Peyer's patch (tissue), 4 donors: ENCODE results near the gene GOLGA1. TPM values are rescaled to one million over a fixed set of nuclear protein-coding genes. Genes with fewer than 3 reads are reported as not detected.
"Not testable (repeated sequence)": the region's sequence is repeated elsewhere in the genome, so short reads cannot be mapped to it uniquely, and the experiment has no call there.

Experiments
- DNase-seq, 3 donors: peaks; one replicate each; pipeline ENCODE4 v3.0.0-alpha.2; 2017 to 2019
- H3K27ac ChIP-seq, 4 donors: fragments of 200-600 bp; sonication (generic); one replicate each; pipeline ENCODE4 v1.5.1; 2016 to 2019
- H3K27me3 ChIP-seq, 2 donors: fragments of 200-600 bp; sonication (generic); one replicate each; pipeline ENCODE4 v1.5.1; 2019
- H3K36me3 ChIP-seq, 3 donors: fragments of 200-600 bp; sonication (generic); one replicate each; pipeline ENCODE4 v1.5.1; 2016 to 2019
- H3K4me1 ChIP-seq, 4 donors: fragments of 200-600 bp; sonication (generic); one replicate each; pipeline ENCODE4 v1.5.1; 2016 to 2019
- H3K4me3 ChIP-seq, 4 donors: fragments of 200-600 bp; sonication (generic); 1 replicate in 3 of 4; 2 replicates in 1 of 4; pipeline ENCODE4 v1.5.1; 2016 to 2019; ENCODE audit warnings: mild to moderate bottlenecking in 1 of 4
- H3K9me3 ChIP-seq, 4 donors: fragments of 200-600 bp; sonication (generic); one replicate each; pipeline ENCODE4 v1.5.1; 2016 to 2019; ENCODE audit warnings: mild to moderate bottlenecking in 1 of 4
- POLR2A ChIP-seq, 2 donors: fragments of 450-650 bp; IDR thresholded peaks; one replicate each; pipeline ENCODE4 v1.5.1; 2017; ENCODE audit warnings: antibody characterized with exemption in 2 of 2, mild to moderate bottlenecking in 2 of 2, moderate library complexity in 2 of 2
- total RNA-seq, 4 donors: library from RNA; depleted of rRNA; stranded (reverse); fragments of >200 nt; gene quantifications; one replicate each; pipeline ENCODE4 v1.1.0, GENCODE V29; 2016
- TF ChIP-seq, protein P1 (sequence below), 6 experiments: fragments of 450-650 bp in 4 of 6; fragments of 200-600 bp in 2 of 6; sonication (generic) in 1 of 6; IDR thresholded peaks; one replicate each; pipeline ENCODE4 v1.5.1; 2017 to 2019; ENCODE audit warnings: antibody characterized with exemption in 6 of 6, mild to moderate bottlenecking in 3 of 6, moderate library complexity in 1 of 6

Gene GOLGA1
- total RNA-seq, 4 donors from 2014 or later: 27.0 to 52.8 (median 37.3) TPM

GRCh38 chr9:124972241-124972770, 31.4 kb upstream of the GOLGA1 start:
- Histone ChIP-seq H3K9me3 (no peaks in the 10 kb centered on the region), H3K4me3 (no peak overlapping the region), H3K27me3 (no peaks in the 10 kb centered on the region), H3K27ac (no peak overlapping the region), H3K36me3 (peaks cover 0 to 11% (median 0%) of the 10 kb centered on the region in 3 donors), H3K4me1 (no peaks in the 10 kb centered on the region)
- DNase-seq: no peak
- TF ChIP-seq POLR2A (IDR thresholded peaks at IDR 0.05): no peak
- TF ChIP-seq, protein P1, sequence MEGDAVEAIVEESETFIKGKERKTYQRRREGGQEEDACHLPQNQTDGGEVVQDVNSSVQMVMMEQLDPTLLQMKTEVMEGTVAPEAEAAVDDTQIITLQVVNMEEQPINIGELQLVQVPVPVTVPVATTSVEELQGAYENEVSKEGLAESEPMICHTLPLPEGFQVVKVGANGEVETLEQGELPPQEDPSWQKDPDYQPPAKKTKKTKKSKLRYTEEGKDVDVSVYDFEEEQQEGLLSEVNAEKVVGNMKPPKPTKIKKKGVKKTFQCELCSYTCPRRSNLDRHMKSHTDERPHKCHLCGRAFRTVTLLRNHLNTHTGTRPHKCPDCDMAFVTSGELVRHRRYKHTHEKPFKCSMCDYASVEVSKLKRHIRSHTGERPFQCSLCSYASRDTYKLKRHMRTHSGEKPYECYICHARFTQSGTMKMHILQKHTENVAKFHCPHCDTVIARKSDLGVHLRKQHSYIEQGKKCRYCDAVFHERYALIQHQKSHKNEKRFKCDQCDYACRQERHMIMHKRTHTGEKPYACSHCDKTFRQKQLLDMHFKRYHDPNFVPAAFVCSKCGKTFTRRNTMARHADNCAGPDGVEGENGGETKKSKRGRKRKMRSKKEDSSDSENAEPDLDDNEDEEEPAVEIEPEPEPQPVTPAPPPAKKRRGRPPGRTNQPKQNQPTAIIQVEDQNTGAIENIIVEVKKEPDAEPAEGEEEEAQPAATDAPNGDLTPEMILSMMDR (IDR thresholded peaks at IDR 0.05): no peak

- DNase-seq: no peak
- Histone ChIP-seq H3K4me1 (no peaks in the 10 kb centered on the region), H3K27ac (no peak overlapping the region)
Measured at GRCh38 chr9:124969401-124969800, 28.5 kb upstream of the GOLGA1 start.

GRCh38 chr9:124968238-124968637, 27.4 kb upstream of the GOLGA1 start:
- H3K9me3 ChIP-seq: no peaks in the 10 kb centered on the region
- DNase-seq: no peak
- H3K27me3 ChIP-seq: no peaks in the 10 kb centered on the region
- TF ChIP-seq, protein P1 (IDR thresholded peaks at IDR 0.05): no peak
- TF ChIP-seq POLR2A (IDR thresholded peaks at IDR 0.05): no peak
- H3K27ac ChIP-seq: no peak overlapping the region
- H3K4me1 ChIP-seq: no peaks in the 10 kb centered on the region
- no peaks in the 10 kb centered on the region for H3K36me3 ChIP-seq
- no peak overlapping the region for H3K4me3 ChIP-seq

More at GRCh38 chr9:124969401-124969800, 28.5 kb upstream of the GOLGA1 start:
- Histone ChIP-seq H3K4me3 (no peak overlapping the region), H3K36me3 (peaks cover 0 to 8% (median 0%) of the 10 kb centered on the region in 3 donors), H3K27me3 (no peaks in the 10 kb centered on the region), H3K9me3 (no peaks in the 10 kb centered on the region)
- TF ChIP-seq POLR2A (IDR thresholded peaks at IDR 0.05): no peak
- TF ChIP-seq, protein P1 (IDR thresholded peaks at IDR 0.05): no peak

GRCh38 chr9:124965775-124966568, 25.1 kb upstream of the GOLGA1 start:
- not testable (repeated sequence) for H3K4me1 ChIP-seq, H3K27me3 ChIP-seq, H3K36me3 ChIP-seq, H3K9me3 ChIP-seq, H3K4me3 ChIP-seq, H3K27ac ChIP-seq, DNase-seq

DNA sequence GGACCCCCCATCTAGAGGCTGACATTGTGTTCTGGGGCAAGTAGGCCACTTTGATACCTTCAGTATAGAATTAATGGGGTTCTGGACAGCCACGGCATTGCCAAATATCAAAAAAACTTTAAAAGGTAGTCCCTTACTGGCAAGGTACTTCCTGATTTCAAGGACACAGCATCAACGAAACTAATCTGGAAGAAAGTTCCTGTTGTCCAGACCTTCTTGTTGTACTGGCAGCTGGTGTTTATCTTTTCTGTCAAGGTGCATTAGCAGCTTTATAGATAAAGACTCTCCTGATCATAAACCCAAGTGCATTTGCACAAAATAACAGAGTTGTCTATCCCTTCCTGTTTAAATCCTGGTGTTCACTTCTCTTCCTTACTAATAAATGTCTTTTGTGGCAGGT, 23.7 kb upstream of the GOLGA1 start:
- no peak for DNase-seq
- H3K27ac ChIP-seq: no peak overlapping the region
- no peaks in the 10 kb centered on the region for H3K9me3 ChIP-seq
- no peaks in the 10 kb centered on the region for H3K36me3 ChIP-seq
- no peaks in the 10 kb centered on the region for H3K4me1 ChIP-seq
- TF ChIP-seq, protein P1 (IDR thresholded peaks at IDR 0.05): no peak
- no peak for TF ChIP-seq POLR2A (IDR thresholded peaks at IDR 0.05)
- no peaks in the 10 kb centered on the region for H3K27me3 ChIP-seq
- no peak overlapping the region for H3K4me3 ChIP-seq

DNA sequence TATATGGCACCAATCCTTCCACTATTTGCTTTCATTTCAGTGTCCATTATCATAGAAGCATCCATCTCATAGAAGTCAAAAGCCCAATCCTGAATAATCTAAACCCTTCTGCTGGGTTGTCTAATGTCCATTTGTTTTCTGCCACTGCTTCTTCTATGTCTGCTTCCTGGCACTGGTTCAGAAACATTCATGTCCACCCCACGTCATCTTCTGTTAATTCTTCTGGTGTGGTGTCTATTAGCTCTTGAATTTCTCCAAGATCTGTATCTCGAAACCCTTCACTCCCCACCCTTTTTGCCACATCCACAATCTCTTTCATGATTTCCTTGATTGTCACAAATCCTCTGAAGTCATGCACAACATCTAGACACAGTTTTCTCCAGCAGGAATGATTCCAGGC, 23.2 kb upstream of the GOLGA1 start:
- TF ChIP-seq, protein P1 (IDR thresholded peaks at IDR 0.05): no peak
- no peak for TF ChIP-seq POLR2A (IDR thresholded peaks at IDR 0.05)
- H3K4me3 ChIP-seq: no peak overlapping the region

More for the DNA sequence above, 23.2 kb upstream of the GOLGA1 start:
- Histone ChIP-seq H3K4me1 (no peaks in the 10 kb centered on the region), H3K27me3 (no peaks in the 10 kb centered on the region), H3K27ac (no peak overlapping the region), H3K36me3 (no peaks in the 10 kb centered on the region), H3K9me3 (no peaks in the 10 kb centered on the region)
- no peak for DNase-seq
